PC-3 (cell line): ENCODE results near the gene SPIRE1. TPM values are rescaled to one million over a fixed set of nuclear protein-coding genes. Genes with fewer than 3 reads are reported as not detected.
A peak's percentile ranks its signal among the peaks of the same experiment; 100 is the strongest.

Experiments
- ATAC-seq: fragments of 200-7000 bp; cut with Tn5 transposase; 2 replicates; pipeline ENCODE4 v1.9.1; 2020; ENCODE audit warnings: mild to moderate bottlenecking, moderate library complexity
- BruUV-seq: library from RNA; stranded (reverse); fragments of 400-500 nt; replicated peaks from 2 replicates; lab custom pipeline; 2021; lab: Mats Ljungman, UMichigan
- CTCF ChIA-PET: fragments of 300-600 bp; sonication (Branson Sonifier 250); formaldehyde crosslinking; loops from one replicate; lab custom pipeline; 2022; ENCODE audit warnings: antibody characterized with exemption; lab: Charles Lee
- POLR2A ChIA-PET: fragments of 300-600 bp; sonication (Branson Sonifier 250); formaldehyde crosslinking; loops from one replicate; lab custom pipeline; 2022; ENCODE audit warnings: antibody characterized with exemption; ENCODE audit not compliant: unreplicated experiment; lab: Charles Lee
- DNase-seq: peaks from one replicate; pipeline ENCODE4 v3.0.0-alpha.2; 2015
- H2AFZ ChIP-seq: fragments of 300-600 bp; sonication (generic); 2 replicates; pipeline ENCODE4 v1.6.0; 2016; ENCODE audit warnings: antibody characterized with exemption, low read length
- H3F3A ChIP-seq: fragments of 300-600 bp; sonication (generic); one replicate; pipeline ENCODE4 v1.6.0; 2017; ENCODE audit warnings: antibody characterized with exemption, low read length, control low read depth, mild to moderate bottlenecking; ENCODE audit not compliant: unreplicated experiment
- H3K27ac ChIP-seq: fragments of 300-600 bp; sonication (generic); 2 replicates; pipeline ENCODE4 v1.5.1; 2016; ENCODE audit warnings: mild to moderate bottlenecking, low read length
- H3K27me3 ChIP-seq: fragments of 300-600 bp; sonication (generic); 2 replicates; pipeline ENCODE4 v1.6.1; 2016; ENCODE audit warnings: low read length, mixed read lengths
- H3K36me3 ChIP-seq: fragments of 300-600 bp; sonication (generic); 2 replicates; pipeline ENCODE4 v1.6.1; 2016; ENCODE audit warnings: low read depth, mixed run types, low read length, mixed read lengths
- H3K4me1 ChIP-seq: fragments of 300-600 bp; sonication (generic); 2 replicates; pipeline ENCODE4 v1.5.1; 2016; ENCODE audit warnings: low read length; ENCODE audit not compliant: insufficient read depth
- H3K4me2 ChIP-seq: fragments of 300-600 bp; sonication (generic); 2 replicates; pipeline ENCODE4 v1.6.0; 2016; ENCODE audit warnings: low read length
- H3K4me3 ChIP-seq: fragments of 300-600 bp; sonication (generic); 2 replicates; pipeline ENCODE4 v1.5.1; 2016; ENCODE audit warnings: mild to moderate bottlenecking, low read length, mixed read lengths
- H3K79me2 ChIP-seq: fragments of 300-600 bp; sonication (generic); 2 replicates; pipeline ENCODE4 v1.6.1; 2017; ENCODE audit warnings: low read length, mixed read lengths
- H3K9ac ChIP-seq: fragments of 300-600 bp; sonication (generic); 2 replicates; pipeline ENCODE4 v1.6.0; 2016; ENCODE audit warnings: mild to moderate bottlenecking, low read length
- H3K9me2 ChIP-seq: fragments of 300-600 bp; sonication (generic); replicated peaks from 2 replicates; pipeline ENCODE4 v1.6.1; 2016; ENCODE audit warnings: mixed run types, low read length, mixed read lengths
- H3K9me3 ChIP-seq: fragments of 300-600 bp; sonication (generic); 2 replicates; pipeline ENCODE4 v1.6.1; 2016; ENCODE audit warnings: low read length, mixed read lengths
- H4K20me1 ChIP-seq: fragments of 300-600 bp; sonication (generic); 2 replicates; pipeline ENCODE4 v1.6.1; 2016; ENCODE audit warnings: low read length, mixed read lengths
- EZH2 ChIP-seq: fragments of 300-600 bp; sonication (generic); IDR thresholded peaks from one replicate; pipeline ENCODE4 v1.6.1; 2017; ENCODE audit warnings: antibody characterized with exemption, mild to moderate bottlenecking, low read length; ENCODE audit not compliant: unreplicated experiment
- EZH2phosphoT487 ChIP-seq: fragments of 300-600 bp; sonication (generic); IDR thresholded peaks from 2 replicates; pipeline ENCODE4 v1.6.1; 2018; ENCODE audit warnings: mild to moderate bottlenecking, antibody characterized with exemption, low read length, borderline replicate concordance
- intact Hi-C: fragments of 100-400 bp; cut with micrococcal nuclease; formaldehyde crosslinking; loops from 2 replicates; pipeline ENCODE4 v1.9.0; 2023
- total RNA-seq: library from RNA; depleted of rRNA; stranded (reverse); fragments of >200 nt; gene quantifications from 2 replicates; pipeline ENCODE4 v1.2.3, GENCODE V29; 2014
- TF ChIP-seq, protein P1 (sequence below): fragments of 300-600 bp; sonication (generic); conservative IDR thresholded peaks from 2 replicates; pipeline ENCODE4 v1.5.1; 2017; ENCODE audit warnings: antibody characterized with exemption, low read depth, mild to moderate bottlenecking, low read length

The SPIRE1 gene
- total RNA-seq, 1 experiment from 2014 or later, result 32.4 TPM

DNA sequence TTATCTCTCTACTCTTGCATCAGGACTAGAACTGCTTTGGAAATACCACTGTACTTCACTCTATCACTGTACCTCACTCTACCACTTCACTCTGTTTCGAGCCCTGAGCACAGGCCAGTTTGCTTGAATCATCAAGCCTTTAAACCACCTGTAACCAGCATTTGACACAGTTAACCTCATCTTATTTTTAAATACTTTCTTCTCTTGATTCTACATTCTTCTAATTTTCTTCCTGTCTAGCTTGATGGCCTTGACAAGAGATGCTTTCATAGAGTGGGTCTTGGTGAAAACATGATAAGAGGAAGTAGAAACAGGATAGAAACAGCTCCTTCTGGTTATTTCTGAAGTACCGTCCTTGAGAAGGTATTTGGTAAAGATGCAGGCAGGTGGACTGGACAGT, 78.1 kb downstream of the SPIRE1 start:
- Histone ChIP-seq H3K4me1 (peaks cover 21% of the 10 kb centered on the region), H3K9ac (no peak overlapping the region), H4K20me1 (no peaks in the 10 kb centered on the region), H3K36me3 (no peaks in the 10 kb centered on the region), H3K27ac (no peak overlapping the region), H3K9me3 (no peaks in the 10 kb centered on the region), H3K27me3 (no peaks in the 10 kb centered on the region), H3F3A (no peaks in the 10 kb centered on the region), H3K79me2 (peaks cover 18% of the 10 kb centered on the region), H3K4me2 (no peak overlapping the region), H3K9me2 (no peaks in the 10 kb centered on the region), H3K4me3 (no peak overlapping the region), H2AFZ (no peak overlapping the region)
- no peak for ATAC-seq
- no peak for DNase-seq
- ChIA-PET CTCF (no interaction called here), POLR2A (no interaction called here)
- intact Hi-C loops, result loop anchor here (2.0 to 10.0 kb wide), 2 partner anchors 19 to 65 kb away; no protein-coding TSS in a partner anchor
- BruUV-seq, result no TSS peak
- TF ChIP-seq EZH2 (no peak), EZH2phosphoT487 (no peak)
- TF ChIP-seq, protein P1, sequence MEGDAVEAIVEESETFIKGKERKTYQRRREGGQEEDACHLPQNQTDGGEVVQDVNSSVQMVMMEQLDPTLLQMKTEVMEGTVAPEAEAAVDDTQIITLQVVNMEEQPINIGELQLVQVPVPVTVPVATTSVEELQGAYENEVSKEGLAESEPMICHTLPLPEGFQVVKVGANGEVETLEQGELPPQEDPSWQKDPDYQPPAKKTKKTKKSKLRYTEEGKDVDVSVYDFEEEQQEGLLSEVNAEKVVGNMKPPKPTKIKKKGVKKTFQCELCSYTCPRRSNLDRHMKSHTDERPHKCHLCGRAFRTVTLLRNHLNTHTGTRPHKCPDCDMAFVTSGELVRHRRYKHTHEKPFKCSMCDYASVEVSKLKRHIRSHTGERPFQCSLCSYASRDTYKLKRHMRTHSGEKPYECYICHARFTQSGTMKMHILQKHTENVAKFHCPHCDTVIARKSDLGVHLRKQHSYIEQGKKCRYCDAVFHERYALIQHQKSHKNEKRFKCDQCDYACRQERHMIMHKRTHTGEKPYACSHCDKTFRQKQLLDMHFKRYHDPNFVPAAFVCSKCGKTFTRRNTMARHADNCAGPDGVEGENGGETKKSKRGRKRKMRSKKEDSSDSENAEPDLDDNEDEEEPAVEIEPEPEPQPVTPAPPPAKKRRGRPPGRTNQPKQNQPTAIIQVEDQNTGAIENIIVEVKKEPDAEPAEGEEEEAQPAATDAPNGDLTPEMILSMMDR, result no peak

DNA sequence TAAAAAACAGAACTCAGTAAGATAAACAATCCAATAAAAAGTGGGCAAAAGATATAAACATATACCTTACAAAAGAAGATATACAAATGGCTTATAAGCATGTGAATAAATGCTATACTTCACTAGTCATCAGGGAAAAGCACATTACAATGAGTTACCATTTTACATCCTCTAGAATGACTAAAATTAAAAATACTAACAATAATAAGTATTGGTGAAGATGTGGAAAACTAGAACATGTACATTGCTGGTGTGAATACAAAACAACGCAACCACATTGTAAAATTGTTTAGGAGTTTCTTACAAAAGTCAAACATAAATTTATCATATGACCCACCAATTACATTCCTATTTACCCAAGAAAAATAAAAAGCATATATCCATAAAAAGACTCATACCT, 80.1 kb downstream of the SPIRE1 start:
- intact Hi-C loops, result no loop called here
- POLR2A ChIA-PET, result no interaction called here
- Histone ChIP-seq H2AFZ (no peak overlapping the region), H3K4me1 (peaks cover 21% of the 10 kb centered on the region), H3K27me3 (no peaks in the 10 kb centered on the region), H3K9me3 (no peaks in the 10 kb centered on the region), H3K79me2 (peaks cover 18% of the 10 kb centered on the region), H3K27ac (no peak overlapping the region), H4K20me1 (no peaks in the 10 kb centered on the region), H3K4me2 (no peak overlapping the region), H3K9me2 (no peaks in the 10 kb centered on the region), H3K36me3 (no peaks in the 10 kb centered on the region), H3K4me3 (no peak overlapping the region), H3K9ac (no peak overlapping the region), H3F3A (no peaks in the 10 kb centered on the region)
- ATAC-seq, result no peak
- CTCF ChIA-PET, result no interaction called here
- no peak for DNase-seq
- no peak for TF ChIP-seq EZH2
- BruUV-seq, result no TSS peak

DNA sequence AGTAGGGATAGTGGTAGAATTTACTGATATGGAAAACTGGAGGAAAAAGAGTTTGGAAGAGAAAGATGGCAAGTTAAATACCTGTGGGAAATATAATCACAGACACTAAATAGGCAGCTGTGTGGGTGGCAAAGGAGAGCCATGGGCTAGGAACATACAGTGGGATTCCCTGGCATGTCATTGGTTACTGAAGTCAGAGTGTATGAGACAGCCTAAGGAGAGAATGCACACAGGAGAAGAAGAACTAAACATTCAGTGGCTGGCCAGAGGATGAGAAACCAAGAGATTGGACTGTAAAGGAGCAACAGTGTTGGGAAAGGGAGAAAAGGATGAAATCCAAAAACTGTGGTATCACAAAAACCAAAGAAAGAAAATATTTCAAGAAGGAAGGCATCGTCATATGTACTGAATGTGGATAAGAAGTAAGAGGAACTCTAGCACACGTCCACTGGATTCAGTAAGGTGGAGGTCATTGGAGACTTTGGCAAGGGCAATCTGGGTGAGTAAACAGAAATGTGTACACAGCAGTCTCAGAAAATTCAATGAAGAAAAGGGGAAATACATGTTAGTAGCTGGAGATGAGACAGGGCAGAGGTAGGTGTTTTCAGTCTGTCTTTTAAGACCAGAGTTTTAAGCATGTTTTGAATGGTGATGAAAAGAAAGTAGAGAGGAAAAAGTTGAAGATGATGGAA, 83.3 kb downstream of the SPIRE1 start:
- intact Hi-C loops, result no loop called here
- H3K4me1 ChIP-seq, result peaks cover 8% of the 10 kb centered on the region
- no peaks in the 10 kb centered on the region for H3F3A ChIP-seq
- H3K4me3 ChIP-seq, result no peak overlapping the region
- no TSS peak for BruUV-seq
- ATAC-seq, result peak; percentile 77
- no peaks in the 10 kb centered on the region for H3K9me3 ChIP-seq
- H4K20me1 ChIP-seq, result no peaks in the 10 kb centered on the region; the same call in 1 of the 2 replicates
- no peak overlapping the region for H2AFZ ChIP-seq
- H3K9me2 ChIP-seq, result no peaks in the 10 kb centered on the region
- no peaks in the 10 kb centered on the region for H3K27me3 ChIP-seq
- CTCF ChIA-PET, result interaction anchor here (0.6 kb wide), 1 partner anchor 58 kb away, joined by 3 read pairs; no protein-coding TSS in a partner anchor
- H3K4me2 ChIP-seq, result no peak overlapping the region
- POLR2A ChIA-PET, result interaction anchor here (0.6 kb wide), 1 partner anchor 19 kb away, joined by 9 read pairs; no protein-coding TSS in a partner anchor
- H3K36me3 ChIP-seq, result no peaks in the 10 kb centered on the region
- no peak for DNase-seq
- H3K27ac ChIP-seq, result no peak overlapping the region
- H3K9ac ChIP-seq, result no peak overlapping the region
- no peak for TF ChIP-seq EZH2
- TF ChIP-seq, protein P1, result no peak
- no peak for TF ChIP-seq EZH2phosphoT487
- H3K79me2 ChIP-seq, result peaks cover 26% of the 10 kb centered on the region
